Central memory CD4-positive, alpha-beta T cell (primary cell): ENCODE results near the gene SIGLEC10.

Source experiments
- DNase-seq: peaks from one replicate; pipeline ENCODE4 v3.0.0; 2022

SIGLEC10 gene

DNA sequence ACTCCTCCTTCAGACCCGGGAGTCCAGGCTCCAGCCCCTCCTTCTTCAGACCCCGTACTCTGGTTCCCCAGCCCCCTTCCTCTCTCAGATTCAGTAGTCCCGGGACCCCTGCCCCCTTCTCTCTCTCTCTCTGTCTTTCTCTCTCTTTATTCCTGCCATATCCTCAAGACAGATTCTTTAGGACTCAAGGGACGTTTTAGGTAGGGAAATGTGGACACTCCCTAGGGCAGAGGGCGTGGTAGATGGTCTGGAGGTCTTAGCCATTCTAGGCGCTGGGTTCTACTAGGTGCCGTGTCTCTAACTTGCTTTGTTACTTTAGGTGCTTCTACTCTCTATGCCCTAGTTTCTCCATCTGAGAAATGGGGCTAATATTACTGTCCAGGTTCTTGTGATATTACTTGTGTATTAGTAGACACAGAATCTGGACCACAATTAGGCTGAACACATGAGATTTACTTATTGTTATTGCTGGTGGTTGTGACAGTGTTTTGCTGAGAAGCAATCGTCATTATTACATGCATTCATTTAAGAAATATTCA, 26.3 kb downstream of the SIGLEC10 start:
- no peak for DNase-seq

DNA sequence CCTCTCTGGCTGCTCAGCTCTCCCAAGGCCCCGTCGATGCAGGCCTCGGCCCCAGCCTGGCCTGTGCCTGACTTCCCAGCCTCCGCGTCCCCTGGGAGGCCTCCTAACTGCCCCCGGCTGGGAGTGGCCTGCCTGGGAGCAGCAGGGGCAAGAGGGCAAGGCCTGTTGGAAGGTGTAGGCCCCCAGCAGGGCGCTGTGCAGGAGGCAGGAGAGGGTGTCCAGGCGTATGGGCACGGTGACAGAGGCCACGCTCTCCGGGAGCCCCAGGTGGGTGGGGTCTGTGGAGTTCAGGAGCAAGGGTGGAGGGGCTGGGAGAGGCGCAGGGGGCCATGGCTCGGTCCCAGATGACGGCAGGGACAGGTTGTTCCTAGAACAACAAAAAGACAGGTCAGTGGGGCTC, 28.3 kb downstream of the SIGLEC10 start:
- no peak for DNase-seq

DNA sequence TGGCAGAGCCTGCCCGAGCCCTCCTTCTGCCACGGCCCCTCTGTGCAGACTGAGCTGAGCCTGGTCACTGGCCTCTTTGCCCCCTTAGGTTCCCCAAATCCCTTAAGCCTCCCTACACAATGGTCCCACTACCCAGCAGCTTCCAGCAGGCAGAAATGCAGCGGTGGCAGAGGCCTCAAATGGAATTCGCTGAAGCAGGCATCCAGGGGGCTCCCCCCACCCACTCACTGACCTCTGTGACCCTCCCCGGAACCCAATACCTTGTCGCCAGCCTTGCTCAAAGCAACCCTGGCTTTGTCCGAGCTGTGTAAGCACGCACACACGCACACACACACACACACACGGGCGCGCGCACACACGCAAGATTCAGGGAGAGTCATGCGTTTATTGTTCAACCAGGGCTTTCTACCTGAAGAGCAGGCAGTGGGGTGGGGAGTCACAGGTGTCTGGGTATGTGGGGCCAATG, 29.5 kb downstream of the SIGLEC10 start, which contains the start of gene LIM2:
Gene LIM2, minus strand, starts transcription at position 51 of the 466 bp plus-strand sequence. CDS start 531 bp downstream, outside the sequence.
- DNase-seq, result no peak

GRCh38 chr19:51386882-51387520, 30.4 kb downstream of the SIGLEC10 start:
- DNase-seq, result no peak

DNA sequence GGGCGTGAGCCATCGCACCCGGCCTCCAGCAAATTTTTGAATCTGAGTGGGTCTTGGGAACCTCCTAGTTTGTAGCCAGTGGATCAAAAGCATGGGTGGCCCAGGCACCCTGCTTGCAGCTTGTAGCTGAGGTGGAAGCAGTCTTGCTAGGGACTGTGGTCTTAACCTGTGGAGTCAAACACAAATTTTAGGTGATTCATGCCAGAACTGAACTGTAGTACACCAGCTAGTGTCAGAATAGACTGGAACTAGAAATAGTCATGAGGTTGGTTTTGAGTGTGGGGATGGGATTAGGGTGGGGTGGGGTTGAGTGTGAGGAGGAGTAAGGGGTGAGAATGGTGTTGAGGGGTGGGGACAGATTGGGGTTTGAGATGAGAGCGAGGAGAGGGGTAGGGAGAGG, 35.4 kb downstream of the SIGLEC10 start:
- DNase-seq, result no peak

GRCh38 chr19:51380379-51380778, 37.1 kb downstream of the SIGLEC10 start:
- DNase-seq, result no peak

- DNase-seq, result no peak
These were observed 40.0 kb downstream of the SIGLEC10 start for GRCh38 chr19:51377422-51377821.

- no peak for DNase-seq
These were observed 41.8 kb downstream of the SIGLEC10 start for GRCh38 chr19:51375504-51376221.

GRCh38 chr19:51372649-51373504, 44.6 kb downstream of the SIGLEC10 start, which contains the start of gene NKG7:
NKG7 (minus strand) TSS chr19:51372654; CDS start chr19:51372535, 119 bp downstream.
- peak; percentile 40 for DNase-seq

DNA sequence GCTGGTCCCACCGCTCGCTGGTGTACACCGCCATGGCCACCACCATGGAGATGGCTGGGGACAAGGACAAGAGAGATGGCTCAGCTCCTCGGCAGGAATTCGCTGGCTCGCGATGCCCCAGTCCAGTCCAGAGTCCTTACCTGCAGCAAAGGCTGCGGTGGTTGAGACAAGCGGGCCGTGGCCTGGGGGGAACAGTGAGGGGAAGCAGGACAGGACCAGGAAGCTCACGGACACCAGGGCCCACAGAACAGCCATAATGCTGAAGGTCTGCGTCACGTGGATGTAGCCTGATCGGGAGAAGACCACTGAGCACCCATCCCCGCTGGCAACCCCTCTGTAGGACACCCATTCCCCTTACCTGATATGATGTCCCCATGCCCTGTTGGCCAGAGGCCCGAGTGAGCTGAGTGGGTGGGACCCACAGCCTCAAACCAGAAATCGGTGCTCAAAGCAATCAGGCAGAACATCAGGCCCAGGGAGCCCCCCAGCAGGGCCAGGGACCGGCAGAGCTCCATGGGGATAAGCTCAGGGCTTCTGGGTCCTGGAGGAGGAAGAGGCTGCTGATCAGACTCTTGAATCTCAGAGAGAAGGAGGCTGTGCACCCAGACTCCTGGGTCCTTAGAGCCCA, 45.3 kb downstream of the SIGLEC10 start:
- DNase-seq, result no peak

DNA sequence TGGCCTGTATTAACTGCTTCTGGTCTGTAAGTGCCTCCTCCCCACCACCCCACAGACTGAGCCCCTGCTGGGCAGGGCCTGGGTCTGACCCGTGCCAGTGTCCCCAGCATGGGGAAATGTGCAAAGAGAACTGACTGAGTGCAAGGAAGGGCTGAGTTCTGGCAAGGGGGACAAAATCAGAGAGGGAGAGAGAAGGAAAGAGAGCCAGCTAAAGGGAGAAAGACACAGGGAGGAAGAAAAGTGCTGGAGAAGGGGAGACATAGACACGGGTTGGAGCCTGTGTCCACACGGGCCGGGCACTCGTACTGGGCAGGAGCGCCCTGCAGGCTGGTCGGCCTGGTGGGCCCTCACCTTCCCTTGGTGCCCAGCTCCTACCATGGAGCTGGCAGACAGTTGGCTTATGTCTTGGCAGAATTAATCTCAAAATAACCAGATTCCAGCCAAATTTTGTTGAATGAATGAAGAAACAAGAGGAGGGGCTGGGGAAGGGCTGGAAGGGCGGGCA, 46.2 kb downstream of the SIGLEC10 start:
- DNase-seq, result no peak

DNA sequence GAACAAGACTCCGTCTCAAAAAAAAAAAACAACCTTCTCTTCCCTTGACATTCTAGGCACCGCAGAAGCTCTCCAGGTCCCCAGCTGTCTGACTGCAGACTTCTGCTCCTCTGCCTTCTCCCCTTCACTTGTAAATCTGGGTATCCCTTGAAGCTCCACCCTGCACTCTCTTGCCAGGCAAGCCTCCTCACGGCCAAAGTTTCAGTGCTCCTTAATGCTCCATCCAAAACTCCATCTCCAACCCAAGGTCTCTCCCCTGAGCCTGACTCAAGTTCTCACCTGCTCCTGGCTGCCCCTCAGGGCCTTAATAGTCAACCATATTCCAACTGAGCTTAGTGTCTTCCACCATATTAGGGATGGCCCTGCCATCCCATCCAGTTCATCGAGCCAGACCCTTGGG, 47.2 kb downstream of the SIGLEC10 start:
- DNase-seq, result no peak

DNA sequence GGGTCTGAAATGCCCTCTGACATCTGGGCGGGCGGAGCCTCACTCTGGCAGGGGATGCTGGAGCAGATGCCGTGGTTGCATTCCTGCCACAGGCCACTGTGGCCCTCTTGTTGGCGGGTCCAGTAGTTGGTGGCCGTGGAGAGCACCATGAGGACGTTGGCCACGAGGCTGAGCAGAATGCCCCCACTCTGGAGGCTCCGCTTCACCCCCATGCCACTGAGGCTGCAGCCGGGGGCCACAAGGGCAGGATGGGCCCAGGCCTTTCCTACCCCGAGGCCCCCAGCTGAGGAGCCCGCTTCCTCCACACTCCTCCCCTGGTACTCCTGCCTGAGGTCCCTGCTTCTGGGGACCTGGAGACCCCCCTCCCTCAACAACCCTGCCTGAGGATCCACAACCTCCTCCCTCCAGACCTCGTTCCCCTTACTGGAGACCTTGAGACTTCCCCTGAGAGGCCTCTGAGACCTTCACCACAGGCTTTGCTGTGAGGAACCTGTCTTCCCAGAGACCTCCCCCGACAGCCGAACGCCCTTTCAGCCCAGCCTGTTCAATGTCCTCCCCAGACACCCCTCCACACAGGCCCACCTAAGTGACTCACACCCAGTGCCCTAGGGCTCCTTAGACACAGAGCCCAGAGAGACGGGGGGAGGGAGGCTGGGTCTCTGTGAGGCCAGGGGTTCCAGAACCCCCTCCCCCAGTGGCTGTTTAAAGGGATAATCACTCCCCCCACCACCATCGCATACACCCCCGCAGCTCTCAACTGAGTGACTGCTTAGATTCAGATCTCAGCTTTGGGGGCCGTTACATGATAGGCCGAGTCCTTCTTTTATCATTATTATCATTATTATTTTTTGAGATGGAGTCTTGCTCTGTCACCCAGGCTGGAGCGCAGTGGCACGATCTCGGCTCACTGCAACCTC, 48.8 kb downstream of the SIGLEC10 start, which contains the start of gene CLDND2:
Gene CLDND2, minus strand, starts transcription at position 638 of the 917 bp plus-strand sequence. Its CDS starts 426 bp downstream, at position 212.
- no peak for DNase-seq

GRCh38 chr19:51367565-51368365, 49.7 kb downstream of the SIGLEC10 start:
- peak; percentile 89 for DNase-seq

GRCh38 chr19:51367255-51367564, 50.2 kb downstream of the SIGLEC10 start:
- no peak for DNase-seq

GRCh38 chr19:51366389-51367254, 50.8 kb downstream of the SIGLEC10 start:
- DNase-seq, result peak; percentile 87

DNA sequence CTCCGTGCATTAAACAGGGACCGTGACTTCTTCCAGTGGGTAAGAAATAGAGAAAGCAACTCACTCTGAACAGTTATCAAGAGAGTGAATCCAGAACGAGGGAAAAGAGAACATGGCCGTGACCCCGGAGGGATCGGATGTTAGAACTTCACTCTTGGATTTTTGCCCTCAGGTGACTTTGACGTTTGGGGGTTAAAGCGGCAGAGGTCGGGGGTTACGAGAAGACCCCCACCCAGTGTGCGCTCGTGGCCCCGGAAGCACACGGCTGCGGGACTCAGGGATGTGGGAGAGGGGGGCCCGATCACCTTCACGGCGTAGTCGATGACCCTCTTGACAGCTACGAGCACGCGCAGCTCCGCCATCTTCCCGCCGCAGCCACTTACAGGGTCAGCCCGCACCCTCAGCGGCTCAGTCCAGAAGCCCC, 51.5 kb downstream of the SIGLEC10 start, which contains the start of gene ETFB:
Gene ETFB, minus strand, starts transcription at position 424 of the 424 bp plus-strand sequence. Its CDS starts 62 bp downstream, at position 362.
- DNase-seq, result no peak

DNA sequence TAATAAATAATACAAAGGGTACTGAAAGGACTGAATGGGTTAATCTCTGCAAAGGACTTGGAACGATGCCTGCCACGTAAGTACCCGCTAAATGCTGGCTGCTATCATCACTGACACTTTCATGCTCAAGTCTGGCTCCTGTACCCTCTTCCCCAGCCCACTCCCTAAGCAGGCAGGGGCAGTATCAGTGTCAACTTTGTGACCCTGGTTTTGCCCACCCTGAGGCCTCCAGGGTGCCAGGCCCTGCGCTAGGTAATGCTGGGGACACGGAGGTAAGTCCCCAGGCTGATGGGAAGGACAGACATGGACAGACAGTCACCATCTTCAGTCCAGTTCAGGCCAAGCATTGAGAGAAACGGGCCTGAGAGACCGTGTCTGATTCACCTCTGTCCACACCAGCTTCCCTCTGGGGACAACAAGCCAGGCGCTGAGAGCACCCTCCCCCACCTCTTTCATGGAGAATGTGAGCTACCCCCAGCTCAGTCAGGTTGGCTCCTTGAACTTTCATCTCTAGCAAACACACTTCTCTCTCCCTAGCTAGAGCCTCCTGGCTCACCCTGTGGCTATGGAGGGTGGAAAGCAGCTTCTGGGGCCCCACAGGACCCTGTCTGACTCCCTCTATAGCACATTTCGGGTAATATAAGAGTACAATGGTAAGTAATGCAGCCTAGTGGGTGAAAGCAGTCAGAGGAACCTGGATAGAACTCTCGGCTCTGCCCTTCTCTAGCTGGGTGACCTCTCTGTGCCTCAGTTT, 52.1 kb downstream of the SIGLEC10 start:
- peak; percentile 18 for DNase-seq
